OCI-LY3 (cell line): ENCODE measurements around the gene CBY1.

Experiments used
- H2AFZ ChIP-seq: fragments of 200-600, 300-600 bp; shearing (Covaris generic); 2 replicates; pipeline ENCODE4 v1.6.0; 2014; ENCODE audit warnings: antibody characterized with exemption, low read depth, low read length
- H3K27ac ChIP-seq: fragments of 200-600, 300-600 bp; sonication (generic); 2 replicates; pipeline ENCODE4 v1.5.1; 2014; ENCODE audit warnings: mild to moderate bottlenecking, low read length, moderate library complexity, mixed read lengths
- H3K27me3 ChIP-seq: fragments of 200-600, 300-600 bp; sonication (generic); 2 replicates; pipeline ENCODE4 v1.6.1; 2014; ENCODE audit warnings: low read depth, low read length, mixed read lengths
- H3K36me3 ChIP-seq: fragments of 200-600, 300-600 bp; sonication (generic); replicated peaks from 2 replicates; pipeline ENCODE3; 2014; ENCODE audit warnings: low read depth, low read length, mixed read lengths
- H3K4me1 ChIP-seq: fragments of 300-600, 200-600 bp; sonication (generic); 2 replicates; pipeline ENCODE4 v1.6.1; 2014; ENCODE audit warnings: low read length, mixed read lengths
- H3K4me2 ChIP-seq: fragments of 200-600, 300-600 bp; sonication (generic); 2 replicates; pipeline ENCODE4 v1.6.1; 2014; ENCODE audit warnings: low read length, mixed read lengths
- H3K4me3 ChIP-seq: fragments of 300-600, 200-600 bp; sonication (generic); 2 replicates; pipeline ENCODE4 v1.5.1; 2014; ENCODE audit warnings: antibody characterized with exemption, mild to moderate bottlenecking, low read length, moderate library complexity
- H3K79me2 ChIP-seq: fragments of 300-600, 200-600 bp; shearing (Covaris generic); 2 replicates; pipeline ENCODE4 v1.6.1; 2014; ENCODE audit warnings: mild to moderate bottlenecking, low read length, mixed read lengths
- H3K9ac ChIP-seq: fragments of 300-600, 200-600 bp; shearing (Covaris generic); 2 replicates; pipeline ENCODE4 v1.6.0; 2014; ENCODE audit warnings: mild to moderate bottlenecking, low read length, moderate library complexity
- H3K9me3 ChIP-seq: fragments of 200-600, 300-600 bp; shearing (Covaris generic); 2 replicates; pipeline ENCODE4 v1.6.1; 2014; ENCODE audit warnings: low read length, mixed read lengths; ENCODE audit not compliant: insufficient read depth
- H4K20me1 ChIP-seq: fragments of 200-600, 300-600 bp; sonication (generic); 2 replicates; pipeline ENCODE4 v1.6.1; 2016; ENCODE audit warnings: low read length, mixed read lengths; ENCODE audit not compliant: insufficient read depth
- CTCF ChIP-seq: fragments of 200-600, 300-600 bp; sonication (generic); IDR thresholded peaks from 2 replicates; pipeline ENCODE4 v1.5.1; 2014; ENCODE audit warnings: antibody characterized with exemption, low read length, low read depth
- EZH2phosphoT487 ChIP-seq: fragments of 200-600 bp; shearing (Covaris generic); IDR thresholded peaks from 2 replicates; pipeline ENCODE4 v1.6.1; 2018; ENCODE audit warnings: antibody characterized with exemption, mixed run types, low read depth

CBY1 gene

GRCh38 chr22:38655519-38656255 lies 751 bp upstream of the CBY1 start:
- Histone ChIP-seq H3K36me3 (no peaks in the 10 kb centered on the region), H3K27me3 (no peaks in the 10 kb centered on the region), H3K4me1 (peaks cover 8% of the 10 kb centered on the region), H3K79me2 (peaks cover 7% of the 10 kb centered on the region), H3K9ac (peak overlapping the region; percentile 82), H3K9me3 (no peaks in the 10 kb centered on the region), H3K4me3 (peak overlapping the region; percentile 80), H3K27ac (no peak overlapping the region), H4K20me1 (no peaks in the 10 kb centered on the region), H3K4me2 (peak overlapping the region; percentile 99), H2AFZ (peak overlapping the region; percentile 93)
- TF ChIP-seq CTCF (no peak), EZH2phosphoT487 (no peak)

GRCh38 chr22:38657045-38657909 lies 839 bp downstream of the CBY1 start:
- Histone ChIP-seq H3K27me3 (no peaks in the 10 kb centered on the region), H3K4me2 (peak overlapping the region; percentile 99), H3K9me3 (no peaks in the 10 kb centered on the region), H3K4me3 (peak overlapping the region; percentile 80), H3K27ac (peak overlapping the region; percentile 67), H3K4me1 (peaks cover 8% of the 10 kb centered on the region), H3K9ac (peak overlapping the region; percentile 82), H3K36me3 (no peaks in the 10 kb centered on the region), H3K79me2 (peaks cover 7% of the 10 kb centered on the region), H2AFZ (peak overlapping the region; percentile 93; the same call in 1 of the 2 replicates), H4K20me1 (no peaks in the 10 kb centered on the region)
- TF ChIP-seq CTCF (no peak), EZH2phosphoT487 (no peak)

DNA sequence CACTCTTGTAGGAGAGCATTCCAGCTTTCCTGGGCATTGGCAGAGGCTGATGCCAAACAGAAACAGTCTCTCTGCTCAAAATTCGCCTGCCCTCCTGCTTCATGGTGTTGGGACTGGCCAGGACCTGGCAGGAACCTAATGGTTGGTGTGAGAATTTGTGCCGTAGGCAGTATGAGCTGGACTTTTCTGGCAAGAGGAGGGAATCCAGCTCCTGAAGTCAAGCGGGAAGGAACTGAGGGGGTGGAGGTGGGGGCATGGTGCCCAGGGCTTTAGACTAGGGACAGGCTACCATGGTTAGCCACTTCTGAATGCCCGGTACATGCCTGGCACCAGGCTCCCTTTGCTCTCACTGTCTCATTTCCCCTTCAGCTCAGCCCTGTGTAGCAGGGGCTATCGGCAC lies 18.4 kb downstream of the CBY1 start:
- Histone ChIP-seq H3K79me2 (no peaks in the 10 kb centered on the region), H3K9me3 (no peaks in the 10 kb centered on the region), H3K4me1 (no peaks in the 10 kb centered on the region), H4K20me1 (no peaks in the 10 kb centered on the region), H3K27ac (no peak overlapping the region), H3K36me3 (peaks cover 13% of the 10 kb centered on the region), H3K4me2 (no peak overlapping the region), H3K27me3 (no peaks in the 10 kb centered on the region), H2AFZ (no peak overlapping the region), H3K4me3 (no peak overlapping the region), H3K9ac (no peak overlapping the region)
- TF ChIP-seq EZH2phosphoT487 (no peak), CTCF (no peak)

- Histone ChIP-seq H3K9ac (no peak overlapping the region), H4K20me1 (no peaks in the 10 kb centered on the region), H3K4me1 (no peaks in the 10 kb centered on the region), H2AFZ (no peak overlapping the region), H3K36me3 (peaks cover 13% of the 10 kb centered on the region), H3K4me3 (no peak overlapping the region), H3K9me3 (no peaks in the 10 kb centered on the region), H3K27me3 (no peaks in the 10 kb centered on the region), H3K79me2 (no peaks in the 10 kb centered on the region), H3K27ac (no peak overlapping the region), H3K4me2 (no peak overlapping the region)
- TF ChIP-seq CTCF, result no peak
- no peak for TF ChIP-seq EZH2phosphoT487
These were observed 19.4 kb downstream of the CBY1 start for GRCh38 chr22:38675833-38676232.
